IPS DF 4.7 (cell line): ENCODE measurements around the gene NFE2L1.

Experiments used
- DNase-seq: peaks from one replicate; pipeline ENCODE4 v3.0.0-alpha.2; 2013; ENCODE audit warnings: low spot score; ENCODE audit errors: extremely low read depth

NFE2L1 gene

GRCh38 chr17:48107137-48108055 is 59.2 kb downstream of the NFE2L1 start, which contains the start of gene SNX11:
Gene SNX11, plus strand, starts transcription at chr17:48107766. Its CDS starts 4,278 bp downstream, at chr17:48112044.
- DNase-seq = no peak

- no peak for DNase-seq
These were observed 62.6 kb downstream of the NFE2L1 start for GRCh38 chr17:48110761-48111160.
